A204.1 (cell line): ENCODE data around the gene SLCO4A1.

Source experiments
- FAIRE-seq: peaks from 2 replicates; lab custom pipeline; 2012; peaks lifted over from hg19 to GRCh38; lab: Jason Lieb, UNC

Gene SLCO4A1

GRCh38 chr20:62652894-62653305, 10.6 kb downstream of the SLCO4A1 start:
- FAIRE-seq: no peak

GRCh38 chr20:62653373-62653772, 11.1 kb downstream of the SLCO4A1 start:
- FAIRE-seq: no peak

- no peak for FAIRE-seq
Observed at GRCh38 chr20:62653951-62654685, 11.8 kb downstream of the SLCO4A1 start.

- FAIRE-seq: no peak
Observed at GRCh38 chr20:62655282-62656196, 13.2 kb downstream of the SLCO4A1 start.

- FAIRE-seq: no peak
Observed at GRCh38 chr20:62656197-62656918, 14.1 kb downstream of the SLCO4A1 start.

GRCh38 chr20:62656919-62657588, 14.8 kb downstream of the SLCO4A1 start:
- FAIRE-seq: no peak

GRCh38 chr20:62657589-62657942, 15.3 kb downstream of the SLCO4A1 start:
- FAIRE-seq: no peak

GRCh38 chr20:62657956-62658355, 15.7 kb downstream of the SLCO4A1 start:
- FAIRE-seq: no peak

- FAIRE-seq: no peak
Observed at GRCh38 chr20:62658593-62659178, 16.4 kb downstream of the SLCO4A1 start.

- FAIRE-seq: no peak
Observed at GRCh38 chr20:62659488-62660239, 17.4 kb downstream of the SLCO4A1 start.

GRCh38 chr20:62660240-62660615, 17.9 kb downstream of the SLCO4A1 start:
- FAIRE-seq: no peak

GRCh38 chr20:62660768-62661167, 18.5 kb downstream of the SLCO4A1 start:
- no peak for FAIRE-seq

- no peak for FAIRE-seq
Observed at GRCh38 chr20:62661647-62662046, 19.3 kb downstream of the SLCO4A1 start.

- no peak for FAIRE-seq
Observed at GRCh38 chr20:62662422-62662821, 20.1 kb downstream of the SLCO4A1 start.

- FAIRE-seq: no peak
Observed at GRCh38 chr20:62663145-62664018, 21.1 kb downstream of the SLCO4A1 start.

GRCh38 chr20:62664019-62664971, 22.0 kb downstream of the SLCO4A1 start:
- no peak for FAIRE-seq

GRCh38 chr20:62665153-62665754, 23.0 kb downstream of the SLCO4A1 start:
- no peak for FAIRE-seq
